Measurements from ENCODE around the gene GALNT11.

GRCh38 chr7:151978616-151979015, 46.9 kb upstream of the GALNT11 start:
- no peak for TF ChIP-seq CTCF (IDR thresholded peaks at IDR 0.05)
- no peak for TF ChIP-seq POLR2A (IDR thresholded peaks at IDR 0.05)
- no peak for TF ChIP-seq EP300 (IDR thresholded peaks at IDR 0.05)

All from sigmoid colon (tissue), 4 donors.